Measurements from ENCODE around the gene PPFIBP1.
A peak's percentile ranks its signal among the peaks of the same experiment; 100 is the strongest.

Gene PPFIBP1

GRCh38 chr12:27711967-27712366, 188.0 kb downstream of the PPFIBP1 start:
- H3K4me3 ChIP-seq (ENCODE audit: low read depth, low read length) = peak overlapping the region; percentile 73
- peak; percentile 54 for DNase-seq (ENCODE audit: low read depth)
- TF ChIP-seq, protein P1, sequence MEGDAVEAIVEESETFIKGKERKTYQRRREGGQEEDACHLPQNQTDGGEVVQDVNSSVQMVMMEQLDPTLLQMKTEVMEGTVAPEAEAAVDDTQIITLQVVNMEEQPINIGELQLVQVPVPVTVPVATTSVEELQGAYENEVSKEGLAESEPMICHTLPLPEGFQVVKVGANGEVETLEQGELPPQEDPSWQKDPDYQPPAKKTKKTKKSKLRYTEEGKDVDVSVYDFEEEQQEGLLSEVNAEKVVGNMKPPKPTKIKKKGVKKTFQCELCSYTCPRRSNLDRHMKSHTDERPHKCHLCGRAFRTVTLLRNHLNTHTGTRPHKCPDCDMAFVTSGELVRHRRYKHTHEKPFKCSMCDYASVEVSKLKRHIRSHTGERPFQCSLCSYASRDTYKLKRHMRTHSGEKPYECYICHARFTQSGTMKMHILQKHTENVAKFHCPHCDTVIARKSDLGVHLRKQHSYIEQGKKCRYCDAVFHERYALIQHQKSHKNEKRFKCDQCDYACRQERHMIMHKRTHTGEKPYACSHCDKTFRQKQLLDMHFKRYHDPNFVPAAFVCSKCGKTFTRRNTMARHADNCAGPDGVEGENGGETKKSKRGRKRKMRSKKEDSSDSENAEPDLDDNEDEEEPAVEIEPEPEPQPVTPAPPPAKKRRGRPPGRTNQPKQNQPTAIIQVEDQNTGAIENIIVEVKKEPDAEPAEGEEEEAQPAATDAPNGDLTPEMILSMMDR (IDR thresholded peaks at IDR 0.05; ENCODE audit: low read depth, low read length) = no peak
- no peak for TF ChIP-seq POLR2A (IDR thresholded peaks at IDR 0.05; ENCODE audit: extremely low read depth, insufficient read length)
- no peak for TF ChIP-seq MYC (IDR thresholded peaks at IDR 0.05; ENCODE audit: low read depth, low read length)
- TF ChIP-seq, protein P2, sequence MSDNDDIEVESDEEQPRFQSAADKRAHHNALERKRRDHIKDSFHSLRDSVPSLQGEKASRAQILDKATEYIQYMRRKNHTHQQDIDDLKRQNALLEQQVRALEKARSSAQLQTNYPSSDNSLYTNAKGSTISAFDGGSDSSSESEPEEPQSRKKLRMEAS (IDR thresholded peaks at IDR 0.05; ENCODE audit: low read depth, low read length) = no peak

GRCh38 chr12:27723212-27723611, 199.2 kb downstream of the PPFIBP1 start:
- TF ChIP-seq POLR2A (IDR thresholded peaks at IDR 0.05; ENCODE audit: extremely low read depth, insufficient read length) = no peak
- TF ChIP-seq, protein P1 (IDR thresholded peaks at IDR 0.05; ENCODE audit: low read depth, low read length) = no peak
- TF ChIP-seq, protein P2 (IDR thresholded peaks at IDR 0.05; ENCODE audit: low read depth, low read length) = no peak
- no peak for TF ChIP-seq MYC (IDR thresholded peaks at IDR 0.05; ENCODE audit: low read depth, low read length)
- H3K4me3 ChIP-seq (ENCODE audit: low read depth, low read length) = no peak overlapping the region
- DNase-seq (ENCODE audit: low read depth) = no peak

DNA sequence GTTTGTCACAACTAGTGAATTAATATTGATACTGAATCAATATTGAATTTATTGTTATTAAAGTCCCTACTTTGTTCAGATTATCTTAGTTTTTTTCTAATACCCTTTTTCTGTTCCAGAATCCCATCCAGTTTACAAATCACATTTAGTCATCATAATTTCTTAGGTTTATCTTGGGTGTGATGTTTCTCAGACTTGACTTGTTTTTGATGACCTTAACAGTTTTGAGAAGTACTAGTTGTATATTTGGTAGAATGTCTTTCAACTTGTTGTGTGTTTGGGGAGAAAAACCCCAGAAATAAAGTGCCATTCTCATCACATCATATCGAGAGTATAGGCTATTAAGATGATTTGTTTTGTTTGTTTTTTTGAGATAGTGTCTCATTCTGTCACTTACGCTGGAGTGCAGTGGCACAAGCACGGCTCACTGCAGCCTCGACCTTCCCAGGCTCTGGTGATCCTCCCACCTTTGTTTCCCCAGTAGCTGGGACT, 206.1 kb downstream of the PPFIBP1 start:
- no peak for DNase-seq (ENCODE audit: low read depth)
- no peak overlapping the region for H3K4me3 ChIP-seq (ENCODE audit: low read depth, low read length)
- TF ChIP-seq POLR2A (IDR thresholded peaks at IDR 0.05; ENCODE audit: extremely low read depth, insufficient read length) (no peak), MYC (IDR thresholded peaks at IDR 0.05; ENCODE audit: low read depth, low read length) (no peak)
- TF ChIP-seq, protein P1 (IDR thresholded peaks at IDR 0.05; ENCODE audit: low read depth, low read length) = no peak
- TF ChIP-seq, protein P2 (IDR thresholded peaks at IDR 0.05; ENCODE audit: low read depth, low read length) = no peak

GRCh38 chr12:27732281-27732680, 208.3 kb downstream of the PPFIBP1 start:
- TF ChIP-seq, protein P1 (IDR thresholded peaks at IDR 0.05; ENCODE audit: low read depth, low read length) = peak; percentile 39
- TF ChIP-seq, protein P2 (IDR thresholded peaks at IDR 0.05; ENCODE audit: low read depth, low read length) = no peak
- H3K4me3 ChIP-seq (ENCODE audit: low read depth, low read length) = no peak overlapping the region
- DNase-seq (ENCODE audit: low read depth) = peak; percentile 47

- no peak overlapping the region for H3K4me3 ChIP-seq (ENCODE audit: low read depth, low read length)
- peak; percentile 69 for DNase-seq (ENCODE audit: low read depth)
- TF ChIP-seq, protein P1 (IDR thresholded peaks at IDR 0.05; ENCODE audit: low read depth, low read length) = peak; percentile 91
- TF ChIP-seq POLR2A (IDR thresholded peaks at IDR 0.05; ENCODE audit: extremely low read depth, insufficient read length) (no peak), MYC (IDR thresholded peaks at IDR 0.05; ENCODE audit: low read depth, low read length) (peak; percentile 11; the same call in 1 of the 2 replicates)
- TF ChIP-seq, protein P2 (IDR thresholded peaks at IDR 0.05; ENCODE audit: low read depth, low read length) = 0 out of 2 replicates have a peak, but pooled peaks have one; percentile 24
Observed at GRCh38 chr12:27733052-27733656, 209.1 kb downstream of the PPFIBP1 start.
